Epithelial cell of proximal tubule (primary cell): ENCODE measurements around the gene WNT7B. TPM values are rescaled to one million over a fixed set of nuclear protein-coding genes. Genes with fewer than 3 reads are reported as not detected.
A peak's percentile ranks its signal among the peaks of the same experiment; 100 is the strongest.

Experiments used
- DNase-seq: peaks from one replicate; pipeline ENCODE4 v3.0.0-alpha.2; 2011; ENCODE audit warnings: low read depth
- H3K4me3 ChIP-seq: 2 replicates; pipeline ENCODE4 v1.5.1; 2011; ENCODE audit warnings: low read depth, mild to moderate bottlenecking, low read length
- total RNA-seq: library from RNA; depleted of rRNA; stranded (reverse); fragments of >200 nt; gene quantifications from 2 replicates; pipeline ENCODE4 v1.2.3, GENCODE V29; 2015
- TF ChIP-seq, protein P1 (sequence below): conservative IDR thresholded peaks from 2 replicates; pipeline ENCODE4 v1.5.1; 2012; ENCODE audit warnings: low read depth, mild to moderate bottlenecking, low read length

The WNT7B gene
- total RNA-seq, 1 donor from 2014 or later = 30.1 TPM

DNA sequence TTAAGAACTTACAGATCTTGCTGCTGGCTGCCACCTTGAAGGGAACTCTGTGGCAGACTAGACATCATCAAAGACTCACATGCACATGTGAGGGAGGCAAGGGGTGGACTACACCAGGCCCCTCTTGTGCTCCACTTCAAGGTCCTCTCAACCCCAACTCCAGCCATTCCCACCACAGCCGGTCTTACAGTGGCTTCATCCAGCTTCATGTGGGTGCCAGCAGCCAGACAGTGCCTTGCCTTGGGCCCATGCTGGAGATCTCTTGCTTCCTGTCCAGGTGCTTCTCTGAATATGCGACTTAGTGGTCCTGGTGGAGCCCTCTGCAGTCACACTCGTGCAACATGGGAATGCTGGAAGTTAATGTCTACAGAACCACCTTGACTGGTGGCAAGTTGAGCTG is 44.6 kb upstream of the WNT7B start:
- DNase-seq = no peak
- TF ChIP-seq, protein P1, sequence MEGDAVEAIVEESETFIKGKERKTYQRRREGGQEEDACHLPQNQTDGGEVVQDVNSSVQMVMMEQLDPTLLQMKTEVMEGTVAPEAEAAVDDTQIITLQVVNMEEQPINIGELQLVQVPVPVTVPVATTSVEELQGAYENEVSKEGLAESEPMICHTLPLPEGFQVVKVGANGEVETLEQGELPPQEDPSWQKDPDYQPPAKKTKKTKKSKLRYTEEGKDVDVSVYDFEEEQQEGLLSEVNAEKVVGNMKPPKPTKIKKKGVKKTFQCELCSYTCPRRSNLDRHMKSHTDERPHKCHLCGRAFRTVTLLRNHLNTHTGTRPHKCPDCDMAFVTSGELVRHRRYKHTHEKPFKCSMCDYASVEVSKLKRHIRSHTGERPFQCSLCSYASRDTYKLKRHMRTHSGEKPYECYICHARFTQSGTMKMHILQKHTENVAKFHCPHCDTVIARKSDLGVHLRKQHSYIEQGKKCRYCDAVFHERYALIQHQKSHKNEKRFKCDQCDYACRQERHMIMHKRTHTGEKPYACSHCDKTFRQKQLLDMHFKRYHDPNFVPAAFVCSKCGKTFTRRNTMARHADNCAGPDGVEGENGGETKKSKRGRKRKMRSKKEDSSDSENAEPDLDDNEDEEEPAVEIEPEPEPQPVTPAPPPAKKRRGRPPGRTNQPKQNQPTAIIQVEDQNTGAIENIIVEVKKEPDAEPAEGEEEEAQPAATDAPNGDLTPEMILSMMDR = no peak
- H3K4me3 ChIP-seq = no peak overlapping the region

DNA sequence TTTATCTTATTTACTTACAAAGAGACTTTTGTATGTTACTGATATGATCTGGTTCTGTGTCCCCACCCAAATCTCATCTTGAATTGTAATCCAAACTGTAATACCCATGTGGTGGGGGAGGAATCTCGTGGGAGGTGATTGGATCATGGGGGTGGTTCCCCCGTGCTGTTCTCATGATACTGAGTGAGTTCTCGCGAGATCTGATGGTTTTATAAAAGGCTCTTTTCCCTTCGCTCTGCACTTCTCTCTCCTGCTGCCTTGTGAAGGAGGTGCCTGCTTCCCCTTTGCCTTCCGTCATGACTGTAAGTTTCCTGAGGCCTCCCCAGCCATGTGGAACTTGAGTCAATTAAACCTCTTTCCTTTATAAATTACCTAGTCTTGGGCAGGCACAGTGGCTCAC is 42.4 kb upstream of the WNT7B start:
- DNase-seq = no peak
- no peak overlapping the region for H3K4me3 ChIP-seq
- TF ChIP-seq, protein P1 = no peak

DNA sequence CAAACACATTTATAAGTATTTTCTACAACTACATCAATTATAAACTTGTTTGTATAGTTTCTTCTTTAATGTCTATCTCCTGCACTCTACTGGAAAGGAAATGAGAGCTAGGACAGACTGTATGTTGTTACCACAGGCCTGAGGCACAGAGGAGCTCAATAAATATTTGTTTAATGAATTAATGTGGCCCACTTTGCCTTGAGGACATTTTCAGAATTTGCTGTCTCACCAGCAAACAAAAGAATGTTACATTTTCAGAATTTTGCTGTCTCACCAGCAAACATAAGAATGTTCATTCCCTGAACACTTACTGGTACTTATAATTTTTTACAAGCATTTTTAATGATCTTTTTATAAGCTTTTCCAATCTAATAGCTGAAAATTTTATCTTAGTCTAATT is 41.9 kb upstream of the WNT7B start:
- no peak for DNase-seq
- no peak overlapping the region for H3K4me3 ChIP-seq
- TF ChIP-seq, protein P1 = no peak

DNA sequence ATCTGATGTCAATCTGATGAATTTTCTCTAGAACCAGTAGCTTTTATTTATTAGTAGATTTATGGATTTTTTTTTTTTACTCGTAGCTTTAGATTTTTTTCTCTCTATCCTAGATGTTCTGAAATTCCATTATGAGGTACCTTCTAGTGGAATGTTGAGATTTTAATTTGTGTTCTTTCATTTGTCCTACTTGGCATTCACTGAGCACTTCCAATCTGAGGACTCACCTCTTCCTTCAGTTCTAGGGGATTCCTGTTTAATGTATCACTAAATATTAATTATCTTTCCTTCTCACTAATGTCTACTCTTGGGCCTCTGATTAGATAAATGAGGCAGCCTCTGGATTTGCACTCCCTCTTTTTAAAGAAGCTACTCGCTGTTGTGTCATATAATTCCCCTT is 40.2 kb upstream of the WNT7B start:
- DNase-seq = no peak
- TF ChIP-seq, protein P1 = no peak
- H3K4me3 ChIP-seq = no peak overlapping the region

DNA sequence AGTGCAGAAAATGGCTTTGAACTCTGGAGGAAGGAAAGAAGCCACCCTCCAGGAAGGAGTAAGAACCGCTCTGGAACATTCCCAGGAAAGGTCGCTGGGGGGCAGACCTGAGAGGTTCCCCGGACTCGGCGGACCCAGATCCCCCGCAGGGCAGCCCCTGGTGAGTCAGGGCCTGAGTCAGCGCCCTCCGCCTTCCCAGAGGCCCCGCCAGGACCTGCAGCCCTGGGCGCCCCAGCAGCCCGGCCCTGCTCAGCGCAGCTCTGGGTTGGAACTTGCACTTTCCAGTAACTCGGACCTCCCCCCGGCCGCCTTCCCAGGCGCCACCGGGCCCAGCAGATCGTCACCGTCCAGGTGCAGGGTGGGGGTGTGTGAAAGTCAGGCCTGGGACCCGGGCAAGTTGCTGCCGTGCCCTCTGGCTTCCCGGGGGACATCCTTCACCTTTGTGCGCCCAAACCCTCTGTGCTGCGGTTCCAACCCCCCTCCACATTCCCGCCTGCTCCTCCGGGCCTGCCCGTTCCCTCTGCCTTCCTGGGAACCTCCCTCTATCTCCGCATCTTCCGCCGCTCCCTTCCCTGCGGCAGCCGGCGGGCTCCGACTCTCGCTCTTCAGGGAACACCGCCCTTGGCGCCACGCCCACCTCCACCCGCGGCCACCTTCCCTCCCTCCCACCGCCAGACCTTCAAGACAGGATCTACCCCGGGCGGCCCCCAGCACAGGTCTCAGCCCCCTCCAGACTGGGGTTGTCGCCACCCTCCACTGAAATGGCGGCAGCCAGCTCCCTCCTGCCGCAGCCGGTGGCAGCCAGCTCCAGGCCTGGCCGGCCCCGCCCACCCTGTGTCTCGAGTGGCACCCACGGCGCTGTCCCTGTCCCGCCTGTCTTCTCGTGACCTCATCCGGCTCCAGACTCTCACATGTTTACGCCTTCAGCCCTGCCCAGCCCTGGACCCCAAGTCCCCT is 36.8 kb upstream of the WNT7B start:
- TF ChIP-seq, protein P1 = peak; percentile 75

DNA sequence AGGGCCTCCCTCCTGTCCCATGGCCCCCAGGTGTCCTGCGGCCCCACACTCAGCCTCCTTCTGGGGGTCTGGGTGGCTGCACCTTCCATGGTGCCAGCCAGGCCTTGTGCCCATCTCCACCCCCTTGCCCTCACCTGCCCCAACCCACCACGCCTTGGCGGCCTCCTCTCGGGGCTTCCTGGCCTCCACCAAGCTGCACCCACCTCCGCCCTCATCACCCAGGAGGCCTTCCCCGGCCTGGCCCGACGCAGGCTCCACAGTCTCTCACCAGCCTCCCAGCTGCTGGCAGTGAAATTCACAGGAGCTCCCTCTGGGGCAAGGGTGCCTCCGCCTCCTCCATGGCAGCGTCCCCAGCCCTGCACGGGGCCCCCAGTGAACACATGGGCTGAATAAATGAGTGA is 35.9 kb upstream of the WNT7B start:
- DNase-seq = no peak
- TF ChIP-seq, protein P1 = no peak

More for the DNA sequence above, 36.8 kb upstream of the WNT7B start:
- peak overlapping the region; percentile 59 for H3K4me3 ChIP-seq
- peak; percentile 56 for DNase-seq

More for the DNA sequence above, 35.9 kb upstream of the WNT7B start:
- no peak overlapping the region for H3K4me3 ChIP-seq
